Liver (tissue), 9 donors: Measurements from ENCODE around the gene MAN2A1. TPM values are rescaled to one million over a fixed set of nuclear protein-coding genes. Genes with fewer than 3 reads are reported as not detected.

Experiments
- DNase-seq: peaks from one replicate; pipeline ENCODE4 v3.0.0-alpha.2; 2017; ENCODE audit warnings: low spot score
- H3K27ac ChIP-seq, 2 donors: one replicate each; pipeline ENCODE4 v1.7.0; 2013; ENCODE audit warnings: inconsistent platforms in 2 of 2, low read length in 2 of 2, control low read depth in 1 of 2, low read depth in 1 of 2, mild to moderate bottlenecking in 1 of 2
- H3K27me3 ChIP-seq, 4 donors: one replicate each; pipeline versions ENCODE4 v1.6.1 to v1.7.0; 2013; ENCODE audit warnings: low read length in 3 of 4, inconsistent platforms in 1 of 4, mild to moderate bottlenecking in 1 of 4, moderate library complexity in 1 of 4; ENCODE audit not compliant: control insufficient read depth in 4 of 4, insufficient read depth in 4 of 4
- H3K36me3 ChIP-seq, 4 donors: one replicate each; pipeline versions ENCODE4 v1.6.1 to v1.7.0; 2013; ENCODE audit warnings: low read length in 3 of 4, mild to moderate bottlenecking in 3 of 4, low read depth in 1 of 4, moderate library complexity in 1 of 4; ENCODE audit not compliant: control insufficient read depth in 4 of 4, insufficient read depth in 3 of 4
- H3K4me1 ChIP-seq, 4 donors: one replicate each; pipeline versions ENCODE4 v1.6.1 to v1.7.0; 2013; ENCODE audit warnings: low read length in 3 of 4, mild to moderate bottlenecking in 3 of 4, moderate library complexity in 1 of 4; ENCODE audit not compliant: control insufficient read depth in 4 of 4, insufficient read depth in 4 of 4
- H3K4me3 ChIP-seq, 3 donors: one replicate each; pipeline versions ENCODE4 v1.6.1 to v1.7.0; 2013; ENCODE audit warnings: low read length in 3 of 3, control low read depth in 1 of 3, low read depth in 1 of 3, mild to moderate bottlenecking in 1 of 3
- H3K9ac ChIP-seq, 2 donors: one replicate each; pipeline ENCODE4 v1.7.0; 2013; ENCODE audit warnings: low read length in 2 of 2, mild to moderate bottlenecking in 2 of 2, moderate library complexity in 2 of 2, control low read depth in 1 of 2, low read depth in 1 of 2
- H3K9me3 ChIP-seq, 4 donors: one replicate each; pipeline versions ENCODE4 v1.6.1 to v1.7.0; 2013; ENCODE audit warnings: low read length in 3 of 4; ENCODE audit not compliant: control insufficient read depth in 4 of 4
- ATF3 ChIP-seq: IDR thresholded peaks from 2 replicates; pipeline ENCODE4 v1.6.1; 2016; ENCODE audit warnings: antibody characterized with exemption
- EGR1 ChIP-seq, 2 donors: IDR thresholded peaks; 2 replicates each; pipeline ENCODE4 v1.6.1; 2016 to 2018; ENCODE audit warnings: antibody characterized with exemption in 2 of 2, low read depth in 2 of 2
- FOXA1 ChIP-seq: IDR thresholded peaks from 2 replicates; pipeline ENCODE4 v1.6.1; 2016; ENCODE audit warnings: antibody characterized with exemption
- FOXA2 ChIP-seq: IDR thresholded peaks from 2 replicates; pipeline ENCODE4 v1.6.1; 2016; ENCODE audit warnings: antibody characterized with exemption
- GABPA ChIP-seq, 2 donors: IDR thresholded peaks in 1 of 2; conservative IDR thresholded peaks in 1 of 2; 2 replicates each; pipeline ENCODE4 v1.6.1; 2016; ENCODE audit warnings: antibody characterized with exemption in 2 of 2, mild to moderate bottlenecking in 1 of 2, moderate library complexity in 1 of 2
- HNF4A ChIP-seq, 2 donors: conservative IDR thresholded peaks; 2 replicates each; pipeline ENCODE4 v1.6.1; 2016; ENCODE audit warnings: antibody characterized with exemption in 2 of 2, mild to moderate bottlenecking in 2 of 2
- HNF4G ChIP-seq: IDR thresholded peaks from 2 replicates; pipeline ENCODE4 v1.6.1; 2016; ENCODE audit warnings: antibody characterized with exemption
- JUND ChIP-seq, 2 donors: IDR thresholded peaks; 2 replicates each; pipeline ENCODE4 v1.6.1; 2016; ENCODE audit warnings: antibody characterized with exemption in 2 of 2
- NR2F2 ChIP-seq: IDR thresholded peaks from 2 replicates; pipeline ENCODE4 v1.6.1; 2016; ENCODE audit warnings: antibody characterized with exemption
- RAD21 ChIP-seq, 2 donors: IDR thresholded peaks; 2 replicates each; pipeline ENCODE4 v1.6.1; 2016; ENCODE audit warnings: antibody characterized with exemption in 2 of 2, mild to moderate bottlenecking in 2 of 2
- RXRA ChIP-seq, 2 donors: IDR thresholded peaks; 2 replicates each; pipeline ENCODE4 v1.6.1; 2017 to 2018; ENCODE audit warnings: antibody characterized with exemption in 2 of 2, mild to moderate bottlenecking in 1 of 2
- SP1 ChIP-seq: IDR thresholded peaks from 2 replicates; pipeline ENCODE4 v1.6.1; 2018; ENCODE audit warnings: antibody characterized with exemption, mild to moderate bottlenecking
- TAF1 ChIP-seq: conservative IDR thresholded peaks from 2 replicates; pipeline ENCODE4 v1.6.1; 2016; ENCODE audit warnings: antibody characterized with exemption, mild to moderate bottlenecking
- YY1 ChIP-seq: IDR thresholded peaks from 2 replicates; pipeline ENCODE4 v1.6.1; 2016; ENCODE audit warnings: antibody characterized with exemption, mild to moderate bottlenecking
- ZBTB33 ChIP-seq: IDR thresholded peaks from 2 replicates; pipeline ENCODE4 v1.6.1; 2016; ENCODE audit warnings: antibody characterized with exemption
- WGBS: extraction: QIAGEN DNeasy Blood & Tissue Kit; methylation state at CpG from one replicate; pipeline ENCODE4 v1.1.7; 2013; 5-methylcytosine and 5-hydroxymethylcytosine counted together
- polyA plus RNA-seq, 2 donors: library from polyadenylated mRNA; stranded (reverse) in 1 of 2; unstranded in 1 of 2; fragments of 200-250 nt in 1 of 2; fragments of >200 nt in 1 of 2; fragmentation: Nextera tagmentation in 1 of 2; extraction: Ambion mirVana in 1 of 2; gene quantifications; one replicate each; pipeline versions ENCODE4 v1.2.1 to v1.2.3, GENCODE V29; 2013 to 2015
- total RNA-seq, 2 donors: library from RNA; depleted of rRNA; stranded (reverse); fragments of >200 nt; gene quantifications; one replicate each; pipeline ENCODE4 v1.2.3, GENCODE V29; 2014
- TF ChIP-seq, protein P1 (sequence below): IDR thresholded peaks from 2 replicates; pipeline ENCODE4 v1.6.1; 2016; ENCODE audit warnings: antibody characterized with exemption
- TF ChIP-seq, protein P2 (sequence below): IDR thresholded peaks from 2 replicates; pipeline ENCODE4 v1.6.1; 2016; ENCODE audit warnings: antibody characterized with exemption, mild to moderate bottlenecking
- TF ChIP-seq, protein P3 (sequence below): fragments of 150-350 bp; IDR thresholded peaks from 2 replicates; pipeline ENCODE4 v1.5.1; 2017; ENCODE audit warnings: improper control_type of control experiment, low read depth, low read length; ENCODE audit not compliant: missing input control
- donor health status: healthy.
- donor health status: healthy.
- donor health status: healthy.
- donor health status: healthy.
- donor health status: healthy.

Gene MAN2A1
- total and polyA plus RNA-seq, 4 donors, result 21.4 to 82.8 (median 47.3) TPM

DNA sequence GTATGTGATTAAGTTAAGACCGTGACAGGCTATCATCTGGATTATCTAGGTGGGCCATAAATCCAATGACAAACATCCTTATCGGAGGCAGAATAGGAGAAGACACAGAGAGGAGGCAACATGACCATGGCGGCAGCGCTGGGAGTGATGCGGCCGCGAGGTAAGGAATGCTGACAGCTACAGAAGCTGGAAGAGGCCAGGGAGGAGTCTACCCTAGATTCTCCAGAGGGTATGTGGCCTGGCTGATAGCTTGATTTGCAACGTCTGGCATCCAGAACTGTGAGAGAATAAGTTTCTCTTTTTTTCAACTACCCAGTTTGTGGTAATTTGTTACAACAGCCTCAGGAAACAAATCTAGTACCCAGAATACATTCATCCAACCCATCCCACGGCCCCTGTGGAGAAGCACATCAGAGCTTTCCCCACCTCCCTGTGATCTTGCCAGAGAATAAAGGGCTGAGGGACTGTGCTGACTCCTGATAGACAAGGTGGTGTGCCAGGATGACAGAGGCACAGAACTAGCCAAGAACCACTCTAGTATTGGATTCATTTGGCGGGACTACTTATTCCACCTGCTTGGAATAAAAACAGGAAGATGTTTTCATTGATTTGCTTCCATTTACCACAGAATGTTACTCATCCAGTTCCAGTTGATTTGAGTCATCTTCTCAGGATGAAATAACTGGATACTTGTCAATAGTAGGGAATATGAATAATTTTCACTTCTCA, 187.4 kb downstream of the MAN2A1 start:
- Histone ChIP-seq H3K9me3 (no peaks in the 10 kb centered on the region), H3K27me3 (no peaks in the 10 kb centered on the region), H3K4me3 (no peak overlapping the region), H3K36me3 (no peaks in the 10 kb centered on the region), H3K4me1 (no peaks in the 10 kb centered on the region), H3K27ac (no peak overlapping the region), H3K9ac (no peak overlapping the region)
- WGBS, result 94% methylated on average over 10 of the region's 10 CpGs
- TF ChIP-seq SP1 (no peak), TAF1 (no peak), RXRA (IDR thresholded peaks at IDR 0.05) (no peak), JUND (IDR thresholded peaks at IDR 0.05) (no peak), ZBTB33 (no peak), EGR1 (IDR thresholded peaks at IDR 0.05; ENCODE audit: low read depth in 2 of 2) (no peak), YY1 (no peak), FOXA2 (no peak), FOXA1 (no peak), ATF3 (no peak), RAD21 (IDR thresholded peaks at IDR 0.05) (no peak), GABPA (IDR thresholded peaks at IDR 0.05 in 1 of 2, conservative IDR thresholded peaks at IDR 0.05 in 1 of 2) (no peak), HNF4G (no peak), HNF4A (conservative IDR thresholded peaks at IDR 0.05) (no peak), NR2F2 (no peak)
- TF ChIP-seq, protein P1, sequence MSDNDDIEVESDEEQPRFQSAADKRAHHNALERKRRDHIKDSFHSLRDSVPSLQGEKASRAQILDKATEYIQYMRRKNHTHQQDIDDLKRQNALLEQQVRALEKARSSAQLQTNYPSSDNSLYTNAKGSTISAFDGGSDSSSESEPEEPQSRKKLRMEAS, result no peak
- TF ChIP-seq, protein P2, sequence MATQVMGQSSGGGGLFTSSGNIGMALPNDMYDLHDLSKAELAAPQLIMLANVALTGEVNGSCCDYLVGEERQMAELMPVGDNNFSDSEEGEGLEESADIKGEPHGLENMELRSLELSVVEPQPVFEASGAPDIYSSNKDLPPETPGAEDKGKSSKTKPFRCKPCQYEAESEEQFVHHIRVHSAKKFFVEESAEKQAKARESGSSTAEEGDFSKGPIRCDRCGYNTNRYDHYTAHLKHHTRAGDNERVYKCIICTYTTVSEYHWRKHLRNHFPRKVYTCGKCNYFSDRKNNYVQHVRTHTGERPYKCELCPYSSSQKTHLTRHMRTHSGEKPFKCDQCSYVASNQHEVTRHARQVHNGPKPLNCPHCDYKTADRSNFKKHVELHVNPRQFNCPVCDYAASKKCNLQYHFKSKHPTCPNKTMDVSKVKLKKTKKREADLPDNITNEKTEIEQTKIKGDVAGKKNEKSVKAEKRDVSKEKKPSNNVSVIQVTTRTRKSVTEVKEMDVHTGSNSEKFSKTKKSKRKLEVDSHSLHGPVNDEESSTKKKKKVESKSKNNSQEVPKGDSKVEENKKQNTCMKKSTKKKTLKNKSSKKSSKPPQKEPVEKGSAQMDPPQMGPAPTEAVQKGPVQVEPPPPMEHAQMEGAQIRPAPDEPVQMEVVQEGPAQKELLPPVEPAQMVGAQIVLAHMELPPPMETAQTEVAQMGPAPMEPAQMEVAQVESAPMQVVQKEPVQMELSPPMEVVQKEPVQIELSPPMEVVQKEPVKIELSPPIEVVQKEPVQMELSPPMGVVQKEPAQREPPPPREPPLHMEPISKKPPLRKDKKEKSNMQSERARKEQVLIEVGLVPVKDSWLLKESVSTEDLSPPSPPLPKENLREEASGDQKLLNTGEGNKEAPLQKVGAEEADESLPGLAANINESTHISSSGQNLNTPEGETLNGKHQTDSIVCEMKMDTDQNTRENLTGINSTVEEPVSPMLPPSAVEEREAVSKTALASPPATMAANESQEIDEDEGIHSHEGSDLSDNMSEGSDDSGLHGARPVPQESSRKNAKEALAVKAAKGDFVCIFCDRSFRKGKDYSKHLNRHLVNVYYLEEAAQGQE, result no peak
- TF ChIP-seq, protein P3, sequence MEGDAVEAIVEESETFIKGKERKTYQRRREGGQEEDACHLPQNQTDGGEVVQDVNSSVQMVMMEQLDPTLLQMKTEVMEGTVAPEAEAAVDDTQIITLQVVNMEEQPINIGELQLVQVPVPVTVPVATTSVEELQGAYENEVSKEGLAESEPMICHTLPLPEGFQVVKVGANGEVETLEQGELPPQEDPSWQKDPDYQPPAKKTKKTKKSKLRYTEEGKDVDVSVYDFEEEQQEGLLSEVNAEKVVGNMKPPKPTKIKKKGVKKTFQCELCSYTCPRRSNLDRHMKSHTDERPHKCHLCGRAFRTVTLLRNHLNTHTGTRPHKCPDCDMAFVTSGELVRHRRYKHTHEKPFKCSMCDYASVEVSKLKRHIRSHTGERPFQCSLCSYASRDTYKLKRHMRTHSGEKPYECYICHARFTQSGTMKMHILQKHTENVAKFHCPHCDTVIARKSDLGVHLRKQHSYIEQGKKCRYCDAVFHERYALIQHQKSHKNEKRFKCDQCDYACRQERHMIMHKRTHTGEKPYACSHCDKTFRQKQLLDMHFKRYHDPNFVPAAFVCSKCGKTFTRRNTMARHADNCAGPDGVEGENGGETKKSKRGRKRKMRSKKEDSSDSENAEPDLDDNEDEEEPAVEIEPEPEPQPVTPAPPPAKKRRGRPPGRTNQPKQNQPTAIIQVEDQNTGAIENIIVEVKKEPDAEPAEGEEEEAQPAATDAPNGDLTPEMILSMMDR, result no peak
- no peak for DNase-seq
